Neutrophil (primary cell): ENCODE data around the gene TUFT1.

Source experiments
- H3K27ac ChIP-seq: fragments of 200-600 bp; sonication (generic); 2 replicates; pipeline ENCODE4 v1.5.1; 2016; ENCODE audit warnings: mild to moderate bottlenecking, moderate library complexity
- H3K27me3 ChIP-seq: fragments of 200-600 bp; sonication (generic); 2 replicates; pipeline ENCODE4 v1.6.0; 2016; ENCODE audit warnings: mild to moderate bottlenecking
- H3K36me3 ChIP-seq: fragments of 200-600 bp; sonication (generic); 2 replicates; pipeline ENCODE4 v1.5.1; 2017
- H3K4me1 ChIP-seq, 2 experiments: fragments of 200-600 bp in 1 of 2; sonication (generic) in 1 of 2; 1 replicate in 1 of 2; 2 replicates in 1 of 2; pipeline versions ENCODE4 v1.5.1 to v1.6.1; 2013 to 2016; ENCODE audit warnings: low read depth in 1 of 2, low read length in 1 of 2, mild to moderate bottlenecking in 1 of 2, moderate library complexity in 1 of 2; ENCODE audit not compliant: control insufficient read depth in 1 of 2, insufficient read depth in 1 of 2
- H3K4me3 ChIP-seq, 2 experiments: fragments of 200-600 bp in 1 of 2; sonication (generic) in 1 of 2; 1 replicate in 1 of 2; 2 replicates in 1 of 2; pipeline ENCODE4 v1.5.1; 2013 to 2016; ENCODE audit warnings: low read depth in 1 of 2, low read length in 1 of 2, mild to moderate bottlenecking in 1 of 2, moderate library complexity in 1 of 2
- H3K9me3 ChIP-seq: fragments of 200-600 bp; sonication (generic); 2 replicates; pipeline ENCODE4 v1.5.1; 2016
- TF ChIP-seq, protein P1 (sequence below): fragments of 200-600 bp; sonication (generic); IDR thresholded peaks from 2 replicates; pipeline ENCODE4 v1.5.1; 2016; ENCODE audit warnings: antibody characterized with exemption

Gene TUFT1

DNA sequence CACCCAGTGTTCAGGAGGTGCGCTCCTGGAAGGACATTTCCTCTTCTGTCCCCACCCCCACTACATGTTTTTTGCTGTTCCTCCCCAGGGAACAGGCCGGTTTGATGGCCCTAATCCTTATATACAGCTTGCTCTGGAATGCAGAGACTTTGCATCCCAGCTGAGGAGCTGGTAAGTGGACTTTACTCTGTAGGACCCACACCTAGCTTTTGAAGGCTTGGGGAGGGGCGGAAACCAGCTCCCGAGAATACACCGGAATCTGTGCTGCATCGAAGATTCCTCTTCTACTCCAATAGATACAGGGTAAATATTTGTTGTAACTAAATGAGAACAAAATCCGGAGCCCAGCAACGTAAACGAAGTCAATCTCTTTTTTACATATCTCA, 30.1 kb upstream of the TUFT1 start:
- Histone ChIP-seq H3K27me3 (peaks cover 89% of the 10 kb centered on the region), H3K36me3 (no peaks in the 10 kb centered on the region), H3K4me3 (no peak overlapping the region), H3K4me1 (peaks cover 12 to 16% of the 10 kb centered on the region in 2 experiments), H3K27ac (no peak overlapping the region), H3K9me3 (no peaks in the 10 kb centered on the region)
- TF ChIP-seq, protein P1, sequence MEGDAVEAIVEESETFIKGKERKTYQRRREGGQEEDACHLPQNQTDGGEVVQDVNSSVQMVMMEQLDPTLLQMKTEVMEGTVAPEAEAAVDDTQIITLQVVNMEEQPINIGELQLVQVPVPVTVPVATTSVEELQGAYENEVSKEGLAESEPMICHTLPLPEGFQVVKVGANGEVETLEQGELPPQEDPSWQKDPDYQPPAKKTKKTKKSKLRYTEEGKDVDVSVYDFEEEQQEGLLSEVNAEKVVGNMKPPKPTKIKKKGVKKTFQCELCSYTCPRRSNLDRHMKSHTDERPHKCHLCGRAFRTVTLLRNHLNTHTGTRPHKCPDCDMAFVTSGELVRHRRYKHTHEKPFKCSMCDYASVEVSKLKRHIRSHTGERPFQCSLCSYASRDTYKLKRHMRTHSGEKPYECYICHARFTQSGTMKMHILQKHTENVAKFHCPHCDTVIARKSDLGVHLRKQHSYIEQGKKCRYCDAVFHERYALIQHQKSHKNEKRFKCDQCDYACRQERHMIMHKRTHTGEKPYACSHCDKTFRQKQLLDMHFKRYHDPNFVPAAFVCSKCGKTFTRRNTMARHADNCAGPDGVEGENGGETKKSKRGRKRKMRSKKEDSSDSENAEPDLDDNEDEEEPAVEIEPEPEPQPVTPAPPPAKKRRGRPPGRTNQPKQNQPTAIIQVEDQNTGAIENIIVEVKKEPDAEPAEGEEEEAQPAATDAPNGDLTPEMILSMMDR: no peak

DNA sequence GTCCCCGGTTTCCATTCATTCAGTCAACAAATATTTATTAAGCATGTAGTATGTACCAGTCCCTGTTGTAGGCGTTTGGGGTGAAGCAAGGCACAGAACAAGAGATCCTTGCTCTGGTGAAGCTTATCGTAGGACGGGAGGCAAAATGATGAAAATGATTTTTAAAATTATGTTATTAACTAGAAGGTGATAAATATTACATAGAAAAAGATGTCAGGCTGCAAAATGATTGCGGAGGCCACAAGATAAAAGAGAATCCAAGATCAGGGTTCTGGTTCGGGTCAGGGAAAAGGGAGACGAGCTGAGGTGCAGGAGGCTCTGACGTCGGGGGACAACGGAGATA, 29.5 kb upstream of the TUFT1 start:
- H3K27ac ChIP-seq: peak overlapping the region; percentile 18
- H3K36me3 ChIP-seq: no peaks in the 10 kb centered on the region
- no peaks in the 10 kb centered on the region for H3K9me3 ChIP-seq
- H3K27me3 ChIP-seq: peaks cover 85% of the 10 kb centered on the region
- H3K4me1 ChIP-seq: peaks cover 12 to 16% of the 10 kb centered on the region in 2 experiments
- TF ChIP-seq, protein P1: no peak
- H3K4me3 ChIP-seq: peak overlapping the region; percentile 56 to 81

DNA sequence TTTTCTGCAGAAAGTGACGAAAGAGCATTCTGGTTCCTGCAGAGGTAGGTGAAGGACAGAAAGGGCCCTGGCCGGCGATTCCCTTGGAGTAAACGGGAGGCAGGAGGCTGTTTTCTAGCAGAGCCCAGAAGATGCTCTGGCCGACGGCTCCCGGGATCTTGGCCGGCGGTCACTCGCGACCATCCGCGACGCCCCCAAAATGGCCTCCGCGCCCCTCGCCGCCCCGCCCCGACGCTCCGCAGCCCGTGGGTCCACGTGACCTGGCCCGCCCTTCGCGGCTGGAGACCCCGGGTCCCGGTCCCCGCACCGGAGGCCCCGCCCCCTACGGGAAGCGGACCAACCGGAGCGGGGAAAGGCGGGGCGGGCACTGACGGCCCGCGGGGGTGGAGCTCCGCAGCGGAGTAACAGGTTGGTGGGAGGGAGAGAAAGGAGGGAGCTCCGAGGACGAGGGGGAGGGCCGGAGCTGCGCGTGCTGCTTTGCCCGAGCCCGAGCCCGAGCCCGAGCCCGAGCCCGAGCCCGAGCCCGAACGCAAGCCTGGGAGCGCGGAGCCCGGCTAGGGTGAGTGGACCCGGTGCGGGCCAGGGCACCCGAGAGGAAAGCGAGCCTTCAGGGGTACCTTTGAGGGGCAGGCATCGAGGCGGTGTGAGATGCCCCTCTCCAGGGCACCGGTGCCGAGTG, 29.0 kb upstream of the TUFT1 start, which contains the start of gene CGN:
TSS of gene CGN (plus strand) at position 431 of the 679 bp plus-strand sequence. CDS start 7,133 bp downstream, outside the sequence.
- TF ChIP-seq, protein P1: no peak
- H3K4me1 ChIP-seq: peaks cover 12 to 16% of the 10 kb centered on the region in 2 experiments
- H3K27me3 ChIP-seq: peaks cover 85% of the 10 kb centered on the region
- no peaks in the 10 kb centered on the region for H3K9me3 ChIP-seq
- peak within 1 kb of the TSS; percentile 18 for H3K27ac ChIP-seq
- peak within 1 kb of the TSS; percentile 56 to 81 for H3K4me3 ChIP-seq
- no peaks in the 10 kb centered on the region for H3K36me3 ChIP-seq

DNA sequence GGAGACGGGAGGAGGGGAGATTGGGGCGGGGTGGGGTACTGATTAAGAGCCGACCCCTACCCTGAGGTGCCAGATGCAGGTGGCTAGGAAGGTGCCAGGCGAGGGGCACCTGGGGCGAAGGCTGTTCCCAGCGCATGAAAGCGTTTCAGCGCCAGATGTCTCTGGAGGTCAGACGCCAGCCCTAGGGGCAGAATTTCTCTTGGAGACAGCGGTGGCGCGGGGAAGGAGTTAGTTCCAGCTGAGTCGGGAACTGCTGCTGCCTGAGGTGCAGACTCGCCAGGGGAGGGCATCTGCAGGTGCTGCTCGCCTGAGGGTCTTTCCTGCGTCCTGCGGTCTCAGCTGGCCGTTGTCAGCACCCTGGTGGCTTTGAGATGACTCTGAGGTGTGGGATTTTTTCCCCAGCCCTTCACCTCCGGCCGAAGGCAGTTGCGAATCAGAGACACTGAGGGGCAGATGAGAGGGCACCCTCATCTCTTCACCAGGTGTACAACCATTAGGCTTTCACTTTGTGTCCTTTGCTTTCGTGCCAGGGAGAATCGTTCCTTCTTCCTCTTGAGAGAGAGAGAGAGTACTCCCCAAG, 28.4 kb upstream of the TUFT1 start:
- Histone ChIP-seq H3K4me3 (peak overlapping the region; percentile 56 to 81), H3K9me3 (no peaks in the 10 kb centered on the region), H3K27ac (no peak overlapping the region), H3K4me1 (peaks cover 12 to 16% of the 10 kb centered on the region in 2 experiments), H3K36me3 (no peaks in the 10 kb centered on the region), H3K27me3 (peaks cover 84% of the 10 kb centered on the region)
- TF ChIP-seq, protein P1: no peak

DNA sequence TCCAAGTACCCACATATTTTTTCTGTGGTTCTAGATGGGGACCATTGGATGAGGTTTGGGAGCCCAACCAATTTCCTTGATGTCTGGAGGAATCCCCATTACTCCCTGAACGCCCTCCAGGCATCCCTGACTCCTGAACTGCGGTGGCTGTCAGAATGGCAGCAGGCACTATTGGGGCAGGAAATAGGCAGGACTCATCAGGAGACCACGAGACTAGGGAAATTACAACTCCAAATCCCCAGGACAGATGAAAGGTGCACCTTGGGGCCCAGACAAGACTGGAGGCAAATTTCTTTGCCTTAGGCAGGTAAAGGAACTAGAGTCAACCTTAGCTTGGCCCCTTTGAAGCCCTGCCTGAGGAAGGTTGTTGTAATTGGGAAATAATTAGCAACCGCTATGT, 27.8 kb upstream of the TUFT1 start:
- no peaks in the 10 kb centered on the region for H3K36me3 ChIP-seq
- peaks cover 12 to 16% of the 10 kb centered on the region in 2 experiments for H3K4me1 ChIP-seq
- H3K27me3 ChIP-seq: peaks cover 79% of the 10 kb centered on the region
- H3K9me3 ChIP-seq: no peaks in the 10 kb centered on the region
- H3K27ac ChIP-seq: no peak overlapping the region
- peak overlapping the region; percentile 56 to 81 for H3K4me3 ChIP-seq
- TF ChIP-seq, protein P1: no peak
